Dendritic cell treated with granulocyte-macrophage colony-stimulating factor and Interleukin-4, amounts not matched to agents 40 ng/mL and 50 ng/mL, for 4 days (primary cell): ENCODE results near the gene PAFAH1B2.
"Not testable (repeated sequence)": the region's sequence is repeated elsewhere in the genome, so short reads cannot be mapped to it uniquely, and the experiment has no call there.

Source experiments
- H3K27ac Mint-ChIP-seq: one replicate; pipeline ENCODE4 v1.8.0; 2022; ENCODE audit warnings: mild to moderate bottlenecking, mixed read lengths
- H3K27me3 Mint-ChIP-seq: one replicate; pipeline ENCODE4 v1.8.0; 2022; ENCODE audit warnings: mild to moderate bottlenecking, mixed read lengths
- H3K36me3 Mint-ChIP-seq: one replicate; pipeline ENCODE4 v1.8.0; 2022; ENCODE audit warnings: low read depth, mixed read lengths
- H3K4me1 Mint-ChIP-seq: one replicate; pipeline ENCODE4 v1.8.0; 2022; ENCODE audit warnings: low read depth, mixed read lengths
- H3K4me3 Mint-ChIP-seq: one replicate; pipeline ENCODE4 v1.8.0; 2022; ENCODE audit warnings: mild to moderate bottlenecking, moderate library complexity, mixed read lengths
- H3K9me3 Mint-ChIP-seq: one replicate; pipeline ENCODE4 v1.8.0; 2022; ENCODE audit warnings: mixed read lengths
- intact Hi-C: fragments of 100-400 bp; cut with micrococcal nuclease; formaldehyde crosslinking; loops from one replicate; pipeline ENCODE4 v1.15.0; 2022

PAFAH1B2 gene

DNA sequence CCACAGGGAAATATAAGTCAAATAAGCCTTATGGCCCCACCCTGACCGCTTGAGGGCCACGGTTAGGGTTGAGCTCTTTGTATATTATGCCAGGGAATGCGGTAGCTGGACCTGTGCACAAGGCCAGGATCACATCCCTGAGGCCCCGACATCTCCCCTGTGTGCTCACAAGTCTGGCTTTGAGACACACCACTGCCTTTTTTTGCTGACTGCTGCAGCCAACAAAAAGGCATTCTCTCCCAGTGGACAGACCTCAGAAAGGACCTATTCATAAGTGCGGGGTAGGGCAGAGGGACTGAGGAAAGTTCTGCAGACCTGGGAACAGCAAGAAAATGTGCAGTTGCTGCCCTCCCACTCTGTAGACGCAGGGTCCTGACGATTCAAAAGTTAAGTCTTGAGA, 31.0 kb downstream of the PAFAH1B2 start:
- H3K27ac Mint-ChIP-seq = no peak overlapping the region
- H3K4me1 Mint-ChIP-seq = peaks cover 59% of the 10 kb centered on the region
- H3K4me3 Mint-ChIP-seq = no peak overlapping the region
- intact Hi-C loops = no loop called here
- peaks cover 21% of the 10 kb centered on the region for H3K36me3 Mint-ChIP-seq
- no peaks in the 10 kb centered on the region for H3K27me3 Mint-ChIP-seq
- no peaks in the 10 kb centered on the region for H3K9me3 Mint-ChIP-seq

DNA sequence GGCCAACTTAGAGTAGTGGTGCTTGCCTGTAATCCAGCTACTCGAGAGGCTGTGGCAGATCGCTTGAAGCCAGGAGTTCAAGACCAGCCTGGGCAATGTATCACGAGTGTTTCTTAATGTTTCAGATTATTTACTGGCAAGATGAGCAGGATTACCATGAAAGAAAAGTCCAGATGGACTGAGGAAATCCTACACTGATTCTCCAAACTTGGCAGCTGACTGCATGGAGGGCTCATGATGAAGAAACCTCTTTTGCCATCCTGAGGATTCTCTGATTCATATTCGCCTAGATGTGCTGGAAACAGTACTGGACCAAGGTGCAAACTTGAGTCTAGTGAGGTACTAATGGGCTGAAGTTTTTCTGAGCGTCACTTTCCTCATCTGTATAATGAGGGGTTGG, 31.7 kb downstream of the PAFAH1B2 start:
- H3K9me3 Mint-ChIP-seq = no peaks in the 10 kb centered on the region
- no peaks in the 10 kb centered on the region for H3K27me3 Mint-ChIP-seq
- H3K4me1 Mint-ChIP-seq = peaks cover 59% of the 10 kb centered on the region
- intact Hi-C loops = no loop called here
- H3K4me3 Mint-ChIP-seq = no peak overlapping the region
- no peak overlapping the region for H3K27ac Mint-ChIP-seq
- peaks cover 16% of the 10 kb centered on the region for H3K36me3 Mint-ChIP-seq

DNA sequence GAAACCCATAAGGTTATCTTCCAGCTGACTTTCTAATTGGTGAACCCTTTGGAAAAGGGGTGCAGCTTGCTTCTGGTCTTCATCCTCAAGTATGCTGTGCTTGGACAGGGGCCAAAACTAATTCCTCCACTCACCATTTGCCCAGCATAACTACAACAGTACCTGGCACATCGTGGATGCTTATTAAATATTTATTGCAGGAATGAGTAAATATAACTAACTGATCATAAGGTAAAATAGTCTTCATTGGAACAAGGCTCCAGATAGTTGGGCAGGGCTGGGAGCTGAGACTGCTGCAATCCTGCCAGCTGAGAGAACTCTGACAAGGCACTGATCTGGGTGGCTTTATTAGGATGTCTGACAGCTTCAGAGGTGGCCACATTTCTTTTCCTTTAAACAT, 32.1 kb downstream of the PAFAH1B2 start:
- no peak overlapping the region for H3K27ac Mint-ChIP-seq
- intact Hi-C loops = no loop called here
- no peaks in the 10 kb centered on the region for H3K27me3 Mint-ChIP-seq
- no peaks in the 10 kb centered on the region for H3K9me3 Mint-ChIP-seq
- H3K36me3 Mint-ChIP-seq = peaks cover 19% of the 10 kb centered on the region
- peaks cover 59% of the 10 kb centered on the region for H3K4me1 Mint-ChIP-seq
- H3K4me3 Mint-ChIP-seq = no peak overlapping the region

DNA sequence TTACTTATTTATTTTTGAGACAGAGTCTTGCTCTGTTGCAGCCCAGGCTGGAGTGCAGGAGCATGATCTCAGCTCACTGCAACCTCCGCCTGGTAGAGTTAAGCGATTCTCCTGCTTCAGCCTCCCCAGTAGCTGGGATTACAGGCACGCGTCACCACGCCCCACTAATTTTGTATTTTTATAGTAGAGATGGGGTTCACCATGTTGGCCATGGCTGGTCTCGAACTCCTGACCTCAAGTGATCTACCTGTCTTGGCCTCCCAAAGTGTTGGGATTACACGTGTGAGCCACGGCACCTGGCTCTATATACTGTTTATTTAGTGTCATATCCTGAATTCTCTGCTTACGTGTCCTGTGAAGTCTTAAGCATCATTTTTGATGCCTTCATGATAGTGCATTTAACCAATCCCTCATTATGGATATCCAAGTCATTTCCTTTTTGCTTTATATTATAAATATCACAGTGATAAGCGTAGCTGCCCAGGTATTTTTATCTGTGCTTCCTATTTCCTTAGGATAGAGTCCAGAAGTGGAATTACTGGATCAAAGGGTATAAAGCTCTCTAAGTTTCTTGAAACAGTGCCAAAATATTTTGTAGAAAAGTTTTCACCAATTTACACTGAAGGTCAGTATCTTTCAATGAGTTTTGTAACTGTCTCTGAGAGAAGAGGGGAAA, 33.6 kb downstream of the PAFAH1B2 start:
- H3K4me3 Mint-ChIP-seq = peak overlapping the region; percentile 96
- H3K9me3 Mint-ChIP-seq = no peaks in the 10 kb centered on the region
- H3K27ac Mint-ChIP-seq = peak overlapping the region; percentile 94
- peaks cover 34% of the 10 kb centered on the region for H3K36me3 Mint-ChIP-seq
- intact Hi-C loops = no loop called here
- H3K27me3 Mint-ChIP-seq = no peaks in the 10 kb centered on the region
- H3K4me1 Mint-ChIP-seq = peaks cover 53% of the 10 kb centered on the region

DNA sequence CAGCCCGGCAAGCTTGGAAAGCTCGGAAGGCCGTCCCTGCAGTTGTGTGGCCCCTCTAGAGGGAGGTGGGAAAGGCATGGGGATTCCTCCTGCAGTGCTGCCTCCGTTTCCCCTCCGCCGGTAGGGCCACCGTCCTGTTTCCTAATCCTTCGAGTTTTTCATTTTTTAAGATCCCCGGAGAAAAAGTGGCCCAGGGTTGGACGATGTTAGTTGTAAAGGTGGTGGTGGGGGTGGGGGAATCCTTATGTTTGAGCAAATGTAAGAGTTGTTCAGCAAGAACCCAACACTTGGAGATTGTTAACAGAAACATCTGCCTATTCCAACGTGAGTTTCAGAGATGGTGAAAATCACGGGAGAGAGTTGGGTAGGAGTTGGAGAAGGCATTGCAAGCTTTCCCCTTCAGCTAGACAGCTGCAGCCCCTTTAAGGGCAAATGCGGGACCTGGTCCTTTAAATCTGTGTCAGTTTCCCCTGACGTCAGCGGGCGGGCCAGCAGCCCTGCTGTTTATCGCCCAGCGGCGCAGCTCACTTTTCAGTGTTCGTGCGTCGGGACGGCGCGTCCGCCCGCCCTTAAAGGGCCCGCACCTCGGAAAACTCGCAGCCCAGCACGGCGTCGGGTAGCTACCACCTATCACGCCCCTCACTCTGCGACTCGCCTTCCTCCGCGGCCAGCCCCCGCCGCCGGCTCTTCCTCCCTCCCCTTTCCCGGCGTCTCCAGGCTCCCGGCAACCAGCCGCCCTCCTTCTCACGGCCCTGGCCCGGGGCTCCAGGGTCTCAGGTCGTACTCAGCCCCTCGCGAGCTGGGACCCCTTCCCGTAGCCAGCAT, 34.3 kb downstream of the PAFAH1B2 start, which contains the start of gene SIDT2:
Gene SIDT2 (plus strand): TSS at position 534 of the 825 bp plus-strand sequence. CDS start 521 bp downstream, outside the sequence.
- Mint-ChIP-seq H3K36me3 (peaks cover 41% of the 10 kb centered on the region), H3K27me3 (no peaks in the 10 kb centered on the region), H3K4me1 (peaks cover 46% of the 10 kb centered on the region), H3K27ac (peak within 1 kb of the TSS; percentile 94), H3K9me3 (no peaks in the 10 kb centered on the region), H3K4me3 (peak within 1 kb of the TSS; percentile 96)
- intact Hi-C loops = no loop called here

DNA sequence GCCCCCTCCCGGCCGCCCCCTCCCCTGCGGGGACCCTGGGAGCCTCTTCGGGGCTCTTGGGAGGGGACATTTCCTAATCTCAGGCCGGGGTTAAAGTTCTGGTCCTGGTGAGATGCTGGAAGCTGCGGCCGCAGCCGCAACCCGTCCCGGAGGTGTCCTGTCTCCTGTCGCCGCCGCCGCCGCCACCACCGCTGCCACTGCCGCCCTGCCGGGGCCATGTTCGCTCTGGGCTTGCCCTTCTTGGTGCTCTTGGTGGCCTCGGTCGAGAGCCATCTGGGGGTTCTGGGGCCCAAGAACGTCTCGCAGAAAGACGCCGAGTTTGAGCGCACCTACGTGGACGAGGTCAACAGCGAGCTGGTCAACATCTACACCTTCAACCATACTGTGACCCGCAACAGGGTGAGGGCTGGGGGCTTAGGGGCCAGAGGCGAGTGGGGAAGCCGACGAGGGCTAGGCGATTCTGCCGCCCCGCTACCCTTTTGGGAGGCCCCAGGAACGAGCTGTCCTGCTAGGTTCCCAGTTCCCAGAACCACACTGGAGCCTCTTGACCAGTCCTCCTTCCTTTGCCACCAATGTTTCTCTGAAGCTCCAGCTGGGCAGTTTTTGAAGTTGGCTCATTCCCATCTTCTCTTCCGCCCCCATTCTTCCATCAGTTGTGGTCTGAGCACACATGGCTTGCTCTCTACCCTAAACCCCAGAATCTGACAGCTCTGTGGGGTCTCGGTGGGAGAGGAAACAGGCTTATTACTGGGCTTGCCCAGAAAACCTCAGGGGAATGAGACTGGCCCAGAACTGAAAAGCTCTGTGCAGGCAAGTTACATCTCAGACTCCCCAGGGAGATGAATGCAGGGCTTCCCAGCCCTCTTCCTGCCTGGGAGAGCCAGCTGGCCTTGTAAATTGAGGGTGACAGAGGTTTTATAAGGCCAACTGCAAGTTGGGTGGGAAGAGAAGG, 35.2 kb downstream of the PAFAH1B2 start:
- Mint-ChIP-seq H3K36me3 (peaks cover 50% of the 10 kb centered on the region), H3K4me3 (peak overlapping the region; percentile 96), H3K27ac (peak overlapping the region; percentile 94), H3K4me1 (peaks cover 37% of the 10 kb centered on the region), H3K9me3 (no peaks in the 10 kb centered on the region), H3K27me3 (no peaks in the 10 kb centered on the region)
- intact Hi-C loops = no loop called here

DNA sequence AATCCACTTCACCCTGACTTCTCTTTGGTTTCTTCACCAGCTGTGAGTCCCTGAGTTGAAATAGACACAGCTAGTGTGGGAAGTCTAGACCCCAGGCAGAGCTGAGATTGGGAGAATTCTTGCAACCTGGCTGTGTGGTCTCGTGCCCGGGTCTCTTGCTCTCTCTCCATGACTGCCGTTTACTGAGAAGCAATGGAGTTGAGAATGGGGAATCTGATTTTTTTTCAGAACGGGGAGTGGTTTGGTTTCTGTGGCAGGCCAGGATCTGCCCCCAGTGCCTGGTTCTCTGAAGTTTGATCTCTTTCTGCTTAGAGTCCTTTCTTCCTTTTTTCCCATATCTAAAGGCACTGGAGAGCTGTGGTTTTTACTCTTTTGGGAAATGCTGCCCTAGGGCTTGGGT, 35.9 kb downstream of the PAFAH1B2 start:
- H3K36me3 Mint-ChIP-seq = peaks cover 56% of the 10 kb centered on the region
- peak overlapping the region; percentile 94 for H3K27ac Mint-ChIP-seq

DNA sequence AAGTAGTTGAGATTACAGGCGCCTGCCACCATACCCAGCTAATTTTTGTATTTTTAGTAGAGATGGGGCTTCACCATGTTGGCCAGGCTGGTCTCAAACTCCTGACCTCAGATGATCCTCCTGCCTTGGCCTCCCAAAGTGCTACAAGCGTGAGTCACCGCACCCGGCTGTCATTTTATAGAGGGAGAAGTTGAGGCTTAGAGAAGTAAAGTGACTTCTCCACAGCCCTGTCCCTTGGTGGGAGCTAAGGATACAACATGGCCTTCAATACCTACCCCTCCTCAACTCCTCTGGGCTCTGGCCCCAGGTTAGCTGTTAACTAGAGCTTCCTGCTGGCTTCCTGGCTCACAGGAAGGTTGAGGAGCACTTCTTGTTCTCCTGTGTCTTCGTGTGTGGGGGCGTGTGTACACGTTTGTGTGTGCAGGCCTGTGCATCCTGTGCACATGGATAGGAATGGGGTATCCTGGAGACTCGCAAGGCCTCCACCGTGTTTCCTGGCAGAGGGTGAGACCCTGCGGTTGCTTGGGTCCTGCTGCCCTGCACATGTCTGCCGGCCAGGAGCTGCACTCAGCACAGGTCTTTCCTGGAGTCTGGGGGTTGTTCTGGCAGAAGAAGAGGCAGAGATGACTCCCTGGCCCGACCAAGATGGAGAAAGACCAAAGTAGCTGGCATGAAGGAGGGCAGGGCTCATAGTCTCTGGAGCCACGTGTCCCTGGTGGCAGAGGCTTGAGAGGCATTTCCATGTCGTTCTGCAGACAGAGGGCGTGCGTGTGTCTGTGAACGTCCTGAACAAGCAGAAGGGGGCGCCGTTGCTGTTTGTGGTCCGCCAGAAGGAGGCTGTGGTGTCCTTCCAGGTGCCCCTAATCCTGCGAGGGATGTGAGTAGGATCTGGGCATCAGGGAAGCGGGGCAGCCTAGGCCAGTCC, 36.8 kb downstream of the PAFAH1B2 start:
- Mint-ChIP-seq H3K36me3 (peaks cover 65% of the 10 kb centered on the region), H3K27me3 (no peaks in the 10 kb centered on the region)
- intact Hi-C loops = loop anchor here (1.0 to 5.0 kb wide), 3 partner anchors 8 to 45 kb away; no protein-coding TSS in a partner anchor

More for the DNA sequence above, 35.9 kb downstream of the PAFAH1B2 start:
- Mint-ChIP-seq H3K27me3 (no peaks in the 10 kb centered on the region), H3K4me1 (peaks cover 41% of the 10 kb centered on the region), H3K4me3 (peak overlapping the region; percentile 96), H3K9me3 (no peaks in the 10 kb centered on the region)
- intact Hi-C loops = loop anchor here (5.0 kb wide), 1 partner anchor 33 kb away; no protein-coding TSS in a partner anchor

DNA sequence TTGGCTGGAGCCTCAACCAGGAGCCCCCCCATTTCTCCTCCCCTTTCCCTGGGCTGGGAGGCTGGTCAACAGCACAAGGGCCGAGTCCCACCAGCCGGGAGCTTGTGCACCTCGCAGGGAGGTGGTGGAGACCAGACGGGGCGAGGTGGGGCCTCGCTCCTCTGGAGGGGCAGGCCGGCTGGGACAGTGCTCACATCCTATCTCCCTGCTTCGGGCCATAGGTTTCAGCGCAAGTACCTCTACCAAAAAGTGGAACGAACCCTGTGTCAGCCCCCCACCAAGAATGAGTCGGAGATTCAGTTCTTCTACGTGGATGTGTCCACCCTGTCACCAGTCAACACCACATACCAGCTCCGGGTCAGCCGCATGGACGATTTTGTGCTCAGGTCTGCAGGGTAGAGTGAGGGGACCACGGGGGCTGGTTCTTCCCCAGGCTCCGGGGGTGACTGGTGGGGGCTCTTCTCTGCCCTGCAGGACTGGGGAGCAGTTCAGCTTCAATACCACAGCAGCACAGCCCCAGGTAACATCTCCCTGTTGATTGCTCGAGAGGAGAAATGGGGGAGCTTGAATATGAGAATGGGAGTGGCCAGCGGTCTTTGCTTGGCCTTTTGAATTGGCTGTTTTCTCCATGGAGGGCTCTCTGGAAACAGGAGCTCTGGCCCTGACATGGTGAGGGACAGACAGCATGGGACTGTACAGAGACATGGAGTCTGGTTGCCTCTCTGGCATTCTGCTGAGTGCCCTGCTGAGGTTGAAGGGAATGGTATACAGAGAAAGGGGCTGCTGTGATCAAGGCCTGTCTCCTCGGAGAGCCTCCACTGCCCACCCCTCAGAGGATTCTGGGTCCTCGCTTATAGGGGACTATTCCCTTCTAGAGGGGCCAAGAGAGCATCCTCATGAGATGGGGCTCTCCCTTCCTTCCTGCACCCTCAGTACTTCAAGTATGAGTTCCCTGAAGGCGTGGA, 37.8 kb downstream of the PAFAH1B2 start:
- intact Hi-C loops = loop anchor here (1.0 to 5.0 kb wide), 3 partner anchors 7 to 44 kb away; no protein-coding TSS in a partner anchor
- H3K27me3 Mint-ChIP-seq = no peaks in the 10 kb centered on the region
- H3K4me3 Mint-ChIP-seq = no peak overlapping the region
- H3K36me3 Mint-ChIP-seq = peaks cover 75% of the 10 kb centered on the region
- peak overlapping the region; percentile 94 for H3K27ac Mint-ChIP-seq
- H3K9me3 Mint-ChIP-seq = no peaks in the 10 kb centered on the region
- H3K4me1 Mint-ChIP-seq = peaks cover 60% of the 10 kb centered on the region

More for the DNA sequence above, 36.8 kb downstream of the PAFAH1B2 start:
- Mint-ChIP-seq H3K27ac (peak overlapping the region; percentile 94), H3K4me3 (peak overlapping the region; percentile 96), H3K4me1 (peaks cover 50% of the 10 kb centered on the region), H3K9me3 (no peaks in the 10 kb centered on the region)

DNA sequence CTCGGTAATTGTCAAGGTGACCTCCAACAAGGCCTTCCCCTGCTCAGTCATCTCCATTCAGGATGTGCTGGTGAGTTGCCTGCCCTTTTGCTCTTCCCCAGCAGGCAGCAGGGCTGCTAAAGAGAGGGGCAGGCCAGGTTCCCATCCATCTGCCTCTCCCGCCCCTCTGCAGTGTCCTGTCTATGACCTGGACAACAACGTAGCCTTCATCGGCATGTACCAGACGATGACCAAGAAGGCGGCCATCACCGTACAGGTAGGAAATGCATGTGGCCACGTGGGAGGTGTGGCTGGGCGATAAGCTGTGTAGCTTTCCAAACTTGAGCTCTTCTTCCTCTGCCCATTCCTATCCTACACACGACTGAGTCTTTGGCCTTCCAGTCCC, 38.5 kb downstream of the PAFAH1B2 start:
- H3K4me3 Mint-ChIP-seq = no peak overlapping the region
- H3K27ac Mint-ChIP-seq = peak overlapping the region; percentile 94
- no peaks in the 10 kb centered on the region for H3K27me3 Mint-ChIP-seq
- H3K9me3 Mint-ChIP-seq = no peaks in the 10 kb centered on the region
- intact Hi-C loops = loop anchor here (5.0 kb wide), 1 partner anchor 35 kb away; no protein-coding TSS in a partner anchor
- peaks cover 66% of the 10 kb centered on the region for H3K4me1 Mint-ChIP-seq
- peaks cover 81% of the 10 kb centered on the region for H3K36me3 Mint-ChIP-seq

DNA sequence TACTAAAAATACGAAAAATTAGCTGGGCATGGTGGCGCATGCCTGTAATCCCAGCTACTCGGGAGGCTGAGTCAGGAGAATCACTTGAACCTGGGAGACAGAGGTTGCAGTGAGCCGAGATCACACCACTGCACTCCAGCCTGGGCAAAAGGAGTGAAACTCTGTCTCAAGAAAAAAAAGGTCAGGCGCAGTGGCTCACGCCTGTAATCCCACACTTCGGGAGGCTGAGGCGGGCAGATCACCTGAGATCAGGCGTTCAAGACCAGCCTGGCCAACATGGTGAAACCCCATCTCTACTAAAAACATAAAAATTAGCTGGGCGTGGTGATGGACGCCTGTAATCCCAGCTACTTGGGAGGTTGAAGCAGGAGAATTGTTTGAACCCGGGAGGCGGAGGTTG, 39.1 kb downstream of the PAFAH1B2 start:
- Mint-ChIP-seq H3K4me1 (peaks cover 67% of the 10 kb centered on the region), H3K36me3 (peaks cover 88% of the 10 kb centered on the region), H3K27ac (peak overlapping the region; percentile 94)
- not testable (repeated sequence) for H3K4me3 Mint-ChIP-seq, H3K9me3 Mint-ChIP-seq, H3K27me3 Mint-ChIP-seq
- intact Hi-C loops = loop anchor here (5.0 kb wide), 1 partner anchor 36 kb away; no protein-coding TSS in a partner anchor
